Tibial artery (tissue), 4 donors: ENCODE measurements around the gene PTPRN2.
A peak's percentile ranks its signal among the peaks of the same experiment; 100 is the strongest.

Experiments used
- DNase-seq, 2 donors: peaks; one replicate each; pipeline ENCODE4 v3.0.0-alpha.2; 2019
- H3K27ac ChIP-seq, 2 donors: fragments of 200-600 bp; sonication (generic) in 1 of 2; 1 replicate in 1 of 2; 2 replicates in 1 of 2; pipeline ENCODE4 v1.5.1; 2018 to 2019; ENCODE audit warnings: mild to moderate bottlenecking in 1 of 2
- H3K27me3 ChIP-seq, 2 donors: fragments of 200-600 bp; sonication (generic) in 1 of 2; one replicate each; pipeline versions ENCODE4 v1.5.1 to v1.6.0; 2016 to 2019
- H3K36me3 ChIP-seq, 3 donors: fragments of 200-600 bp; sonication (generic) in 2 of 3; one replicate each; pipeline ENCODE4 v1.5.1; 2016 to 2019; ENCODE audit warnings: mild to moderate bottlenecking in 2 of 3
- H3K4me1 ChIP-seq, 4 donors: fragments of 200-600 bp; sonication (generic) in 2 of 4; 1 replicate in 3 of 4; 2 replicates in 1 of 4; pipeline ENCODE4 v1.5.1; 2016 to 2019
- H3K4me3 ChIP-seq, 2 donors: fragments of 200-600 bp; sonication (generic) in 1 of 2; 1 replicate in 1 of 2; 2 replicates in 1 of 2; pipeline ENCODE4 v1.5.1; 2018 to 2019; ENCODE audit warnings: mild to moderate bottlenecking in 2 of 2
- H3K9me3 ChIP-seq, 3 donors: fragments of 200-600 bp; sonication (generic) in 1 of 3; one replicate each; pipeline ENCODE4 v1.5.1; 2016 to 2019
- intact Hi-C: fragments of 100-400 bp; cut with DNase I; formaldehyde crosslinking; loops from one replicate; pipeline ENCODE4 v1.15.0; 2023; ENCODE audit warnings: low total_unique reads
- TF ChIP-seq, protein P1 (sequence below), 2 experiments: fragments of 200-600 bp in 1 of 2; fragments of 450-650 bp in 1 of 2; IDR thresholded peaks; one replicate each; pipeline ENCODE4 v1.5.1; 2017 to 2019; ENCODE audit warnings: antibody characterized with exemption in 2 of 2, mild to moderate bottlenecking in 1 of 2, moderate library complexity in 1 of 2

Gene PTPRN2

GRCh38 chr7:157900556-157900955 lies 687.1 kb downstream of the PTPRN2 start:
- no peaks in the 10 kb centered on the region for H3K36me3 ChIP-seq
- no peaks in the 10 kb centered on the region for H3K4me1 ChIP-seq
- H3K9me3 ChIP-seq: no peaks in the 10 kb centered on the region
- DNase-seq: peak in 1 of 2 donors; percentile 39
- no peaks in the 10 kb centered on the region for H3K27me3 ChIP-seq
- intact Hi-C loops: no loop called here
- no peak overlapping the region for H3K4me3 ChIP-seq
- TF ChIP-seq, protein P1, sequence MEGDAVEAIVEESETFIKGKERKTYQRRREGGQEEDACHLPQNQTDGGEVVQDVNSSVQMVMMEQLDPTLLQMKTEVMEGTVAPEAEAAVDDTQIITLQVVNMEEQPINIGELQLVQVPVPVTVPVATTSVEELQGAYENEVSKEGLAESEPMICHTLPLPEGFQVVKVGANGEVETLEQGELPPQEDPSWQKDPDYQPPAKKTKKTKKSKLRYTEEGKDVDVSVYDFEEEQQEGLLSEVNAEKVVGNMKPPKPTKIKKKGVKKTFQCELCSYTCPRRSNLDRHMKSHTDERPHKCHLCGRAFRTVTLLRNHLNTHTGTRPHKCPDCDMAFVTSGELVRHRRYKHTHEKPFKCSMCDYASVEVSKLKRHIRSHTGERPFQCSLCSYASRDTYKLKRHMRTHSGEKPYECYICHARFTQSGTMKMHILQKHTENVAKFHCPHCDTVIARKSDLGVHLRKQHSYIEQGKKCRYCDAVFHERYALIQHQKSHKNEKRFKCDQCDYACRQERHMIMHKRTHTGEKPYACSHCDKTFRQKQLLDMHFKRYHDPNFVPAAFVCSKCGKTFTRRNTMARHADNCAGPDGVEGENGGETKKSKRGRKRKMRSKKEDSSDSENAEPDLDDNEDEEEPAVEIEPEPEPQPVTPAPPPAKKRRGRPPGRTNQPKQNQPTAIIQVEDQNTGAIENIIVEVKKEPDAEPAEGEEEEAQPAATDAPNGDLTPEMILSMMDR (IDR thresholded peaks at IDR 0.05): no peak
- H3K27ac ChIP-seq: no peak overlapping the region

GRCh38 chr7:157900011-157900410 lies 687.6 kb downstream of the PTPRN2 start:
- intact Hi-C loops: no loop called here
- Histone ChIP-seq H3K4me1 (no peaks in the 10 kb centered on the region), H3K4me3 (no peak overlapping the region), H3K9me3 (no peaks in the 10 kb centered on the region), H3K27ac (no peak overlapping the region), H3K27me3 (no peaks in the 10 kb centered on the region), H3K36me3 (no peaks in the 10 kb centered on the region)
- peak in 1 of 2 donors; percentile 33 for DNase-seq
- TF ChIP-seq, protein P1 (IDR thresholded peaks at IDR 0.05): no peak

- Histone ChIP-seq H3K36me3 (no peaks in the 10 kb centered on the region), H3K4me1 (no peaks in the 10 kb centered on the region), H3K27ac (no peak overlapping the region), H3K4me3 (no peak overlapping the region), H3K27me3 (no peaks in the 10 kb centered on the region), H3K9me3 (no peaks in the 10 kb centered on the region)
- intact Hi-C loops: no loop called here
- TF ChIP-seq, protein P1 (IDR thresholded peaks at IDR 0.05): no peak
- peak in 1 of 2 donors; percentile 7 for DNase-seq
Measured at GRCh38 chr7:157898802-157899505, 688.7 kb downstream of the PTPRN2 start.

- intact Hi-C loops: no loop called here
- Histone ChIP-seq H3K27me3 (no peaks in the 10 kb centered on the region), H3K36me3 (no peaks in the 10 kb centered on the region), H3K4me3 (no peak overlapping the region), H3K4me1 (no peaks in the 10 kb centered on the region), H3K27ac (no peak overlapping the region), H3K9me3 (no peaks in the 10 kb centered on the region)
- TF ChIP-seq, protein P1 (IDR thresholded peaks at IDR 0.05): no peak
- peak in 1 of 2 donors; percentile 11 for DNase-seq
Measured at GRCh38 chr7:157898261-157898660, 689.4 kb downstream of the PTPRN2 start.

DNA sequence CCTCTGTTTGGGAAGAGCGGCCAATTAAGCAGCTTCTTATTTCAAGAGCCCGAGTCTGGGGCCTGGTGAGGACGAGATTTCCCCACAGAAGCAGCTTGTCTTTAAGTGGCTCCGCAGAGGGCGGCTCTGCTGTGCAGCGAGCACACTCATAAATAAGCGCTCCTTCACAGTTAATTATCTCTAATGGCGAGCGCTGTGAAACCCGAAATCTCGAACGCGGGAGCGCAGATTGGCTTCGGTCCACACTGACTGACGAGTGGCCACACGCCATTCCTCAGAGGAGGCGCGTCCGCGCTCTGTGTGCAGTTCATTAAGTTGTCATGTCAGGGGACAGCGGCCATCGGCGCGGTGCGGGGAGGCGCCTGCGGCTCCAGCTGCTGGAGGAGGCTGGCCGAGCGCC lies 689.9 kb downstream of the PTPRN2 start:
- no peaks in the 10 kb centered on the region for H3K36me3 ChIP-seq
- no peaks in the 10 kb centered on the region for H3K4me1 ChIP-seq
- no peaks in the 10 kb centered on the region for H3K9me3 ChIP-seq
- peak in 1 of 2 donors; percentile 48 for DNase-seq
- intact Hi-C loops: no loop called here
- H3K27ac ChIP-seq: no peak overlapping the region
- TF ChIP-seq, protein P1 (IDR thresholded peaks at IDR 0.05): no peak
- no peaks in the 10 kb centered on the region for H3K27me3 ChIP-seq
- H3K4me3 ChIP-seq: no peak overlapping the region
